GM18511 (cell line): Measurements from ENCODE around the gene OGA.

ENCODE experiments used
- ATAC-seq: cut with Tn5 transposase; IDR thresholded peaks from one replicate; pipeline ENCODE4 v1.9.1; 2021; ENCODE audit warnings: mild to moderate bottlenecking, moderate library complexity; ENCODE audit not compliant: unreplicated experiment

Gene OGA

GRCh38 chr10:101776161-101776817 is 42.0 kb downstream of the OGA start:
- no peak for ATAC-seq

- no peak for ATAC-seq
Observed at GRCh38 chr10:101775273-101776160, 42.7 kb downstream of the OGA start, which contains the start of gene FGF8. Gene FGF8, minus strand, starts transcription at chr10:101776114. Its CDS starts 214 bp downstream, at chr10:101775900.

GRCh38 chr10:101774589-101775272 is 43.5 kb downstream of the OGA start:
- no peak for ATAC-seq

- ATAC-seq = no peak
Observed at GRCh38 chr10:101773923-101774588, 44.2 kb downstream of the OGA start.

GRCh38 chr10:101772895-101773761 is 45.1 kb downstream of the OGA start:
- ATAC-seq = no peak

- ATAC-seq = no peak
Observed at GRCh38 chr10:101772017-101772894, 46.0 kb downstream of the OGA start.

- ATAC-seq = no peak
Observed at GRCh38 chr10:101771380-101771779, 46.9 kb downstream of the OGA start.

GRCh38 chr10:101770331-101771215 is 47.7 kb downstream of the OGA start:
- no peak for ATAC-seq

GRCh38 chr10:101769541-101770180 is 48.6 kb downstream of the OGA start:
- no peak for ATAC-seq

- ATAC-seq = no peak
Observed at GRCh38 chr10:101768791-101769170, 49.5 kb downstream of the OGA start.

GRCh38 chr10:101767966-101768790 is 50.1 kb downstream of the OGA start:
- ATAC-seq = no peak

- no peak for ATAC-seq
Observed at GRCh38 chr10:101767600-101767945, 50.7 kb downstream of the OGA start.

GRCh38 chr10:101766753-101767599 is 51.3 kb downstream of the OGA start:
- ATAC-seq = no peak

GRCh38 chr10:101766306-101766705 is 51.9 kb downstream of the OGA start:
- no peak for ATAC-seq

- no peak for ATAC-seq
Observed at GRCh38 chr10:101763141-101763846, 55.0 kb downstream of the OGA start.
